ENCODE results near the gene COL9A3.
A peak's percentile ranks its signal among the peaks of the same experiment; 100 is the strongest.
"Not testable (repeated sequence)": the region's sequence is repeated elsewhere in the genome, so short reads cannot be mapped to it uniquely, and the experiment has no call there.

The COL9A3 gene

DNA sequence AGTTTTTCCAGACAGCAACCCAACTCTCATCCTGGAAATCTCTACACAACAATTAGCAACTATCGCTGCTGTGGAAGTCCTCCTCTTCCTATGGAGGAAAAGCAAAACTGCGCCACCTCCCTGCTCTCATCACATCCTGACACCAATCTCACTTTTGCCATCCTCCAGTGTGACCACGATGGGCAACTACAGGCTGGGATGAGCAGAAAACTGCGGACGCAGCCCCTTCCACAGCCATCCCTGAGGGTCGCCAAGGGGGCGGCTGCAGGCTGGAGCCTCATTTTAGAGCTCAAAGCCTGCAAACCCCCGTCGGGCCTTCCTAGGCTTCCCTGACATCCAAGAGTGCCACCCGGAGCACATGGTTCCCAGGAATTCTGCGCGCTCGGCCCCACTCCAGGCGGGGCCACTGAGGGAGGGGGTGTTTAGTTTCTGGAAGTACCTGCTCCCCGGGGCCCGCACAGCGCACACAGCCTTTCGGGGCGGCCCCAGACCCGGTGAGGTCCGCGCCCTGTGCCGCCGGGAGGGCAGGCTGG is 43.6 kb downstream of the COL9A3 start:
- TF ChIP-seq FOXP2 (optimal IDR thresholded peaks at IDR 0.05; ENCODE audit: control extremely low read depth, extremely low read length, insufficient read depth) (no peak), EZH2 (IDR thresholded peaks at IDR 0.05) (no peak), POLR2AphosphoS5 (IDR thresholded peaks at IDR 0.05; ENCODE audit: borderline replicate concordance, low read depth, low read length) (no peak)
- H3K9ac ChIP-seq (ENCODE audit: insufficient read length): peak overlapping the region; percentile 72
- H3K9me3 ChIP-seq (ENCODE audit: low read depth, low read length): 0 out of 2 replicates have a peak, but pooled peaks cover 4% of the 10 kb centered on the region
- H3K4me3 ChIP-seq: peak overlapping the region; percentile 79
- H3K36me3 ChIP-seq (ENCODE audit: insufficient read depth, low read length): peaks cover 17% of the 10 kb centered on the region
- no peak overlapping the region for H3K27ac ChIP-seq
- no peak for DNase-seq (ENCODE audit: low read depth, low spot score)

DNA sequence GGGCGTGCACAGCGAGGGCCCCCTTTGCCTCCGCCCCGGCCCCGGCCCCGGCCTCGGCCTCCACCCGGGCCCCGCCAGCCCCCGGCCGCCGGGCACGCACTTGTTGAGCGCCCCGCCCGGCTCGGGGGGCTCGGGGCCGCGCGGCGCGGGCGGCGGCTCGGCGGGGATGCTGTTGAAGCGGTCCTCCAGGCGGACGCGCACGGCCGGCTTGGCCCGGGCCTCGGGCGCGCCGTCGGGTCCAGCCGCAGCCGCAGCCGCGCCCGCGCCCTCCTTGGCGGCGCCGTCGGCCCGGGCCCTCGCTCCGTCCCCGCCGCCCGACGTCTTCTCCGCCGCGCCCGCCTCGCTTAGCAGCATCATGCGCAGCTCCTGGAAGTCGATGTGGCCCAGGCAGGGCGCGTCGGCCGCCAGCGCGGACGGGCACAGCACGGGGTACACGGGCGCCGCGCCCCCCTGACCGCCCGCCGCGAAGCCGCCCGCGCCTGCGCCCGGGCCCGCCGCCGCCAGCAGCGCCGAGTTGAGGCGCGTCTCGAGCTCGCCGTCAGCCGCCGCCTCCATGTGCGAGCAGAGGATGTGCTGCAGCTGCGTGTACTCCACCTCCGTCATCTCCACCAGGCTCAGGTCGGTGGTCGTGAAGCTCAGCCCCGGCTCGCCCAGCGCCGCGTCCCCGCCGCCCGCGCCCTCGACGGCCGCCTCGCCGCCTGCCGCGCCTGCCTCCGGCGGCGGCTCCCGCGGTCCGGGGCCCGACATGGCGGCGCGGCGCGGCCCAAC is 44.3 kb downstream of the COL9A3 start:
- Histone ChIP-seq H3K9me3 (ENCODE audit: low read depth, low read length) (0 out of 2 replicates have a peak, but pooled peaks cover 4% of the 10 kb centered on the region), H3K4me3 (peak overlapping the region; percentile 79), H3K36me3 (ENCODE audit: insufficient read depth, low read length) (peaks cover 17% of the 10 kb centered on the region), H3K9ac (ENCODE audit: insufficient read length) (peak overlapping the region; percentile 72), H3K27ac (no peak overlapping the region)
- TF ChIP-seq EZH2 (IDR thresholded peaks at IDR 0.05): no peak
- TF ChIP-seq FOXP2 (optimal IDR thresholded peaks at IDR 0.05; ENCODE audit: control extremely low read depth, extremely low read length, insufficient read depth): no peak
- no peak; the same call in 1 of the 2 replicates for TF ChIP-seq POLR2AphosphoS5 (IDR thresholded peaks at IDR 0.05; ENCODE audit: borderline replicate concordance, low read depth, low read length)
- DNase-seq (ENCODE audit: low read depth, low spot score): no peak

DNA sequence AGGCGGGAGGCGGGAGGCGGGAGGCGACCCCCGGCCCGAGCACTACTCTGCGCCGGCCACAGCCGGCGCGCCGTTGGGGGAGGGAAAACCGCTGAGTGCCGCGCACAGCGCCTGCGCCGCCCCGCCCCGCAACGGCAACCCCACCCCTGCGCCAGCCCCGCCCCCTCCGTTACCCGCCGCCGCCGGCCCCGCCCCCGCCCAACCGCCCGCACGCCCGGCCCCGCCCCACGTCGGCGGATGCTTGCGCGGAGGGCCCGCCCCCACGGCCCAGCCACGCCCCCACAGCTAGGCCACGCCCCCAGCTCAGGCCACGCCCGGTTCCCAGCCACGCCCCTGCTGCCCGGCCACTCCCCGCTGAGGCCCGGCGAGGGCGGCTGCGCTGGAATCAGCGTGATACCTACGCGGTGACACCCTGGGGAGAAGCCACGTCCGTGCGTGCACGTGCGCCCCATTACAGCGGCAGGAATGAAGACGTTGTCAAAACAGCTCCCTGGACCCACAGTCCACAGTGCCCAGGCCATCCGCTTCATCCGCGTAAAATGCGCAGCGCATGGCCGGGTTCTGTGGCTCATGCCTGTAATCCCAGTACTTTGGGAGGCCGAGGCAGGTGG is 45.0 kb downstream of the COL9A3 start, which contains the start of gene TCFL5:
TSS of gene TCFL5 (minus strand) at position 97 of the 611 bp plus-strand sequence. CDS start 152 bp downstream, outside the sequence.
- DNase-seq (ENCODE audit: low read depth, low spot score): peak; percentile 26
- Histone ChIP-seq H3K9ac (ENCODE audit: insufficient read length) (peak within 1 kb of the TSS; percentile 72), H3K9me3 (ENCODE audit: low read depth, low read length) (0 out of 2 replicates have a peak, but pooled peaks cover 4% of the 10 kb centered on the region), H3K36me3 (ENCODE audit: insufficient read depth, low read length) (peaks cover 14% of the 10 kb centered on the region), H3K27ac (0 out of 2 replicates have a peak within 1 kb of the TSS, but pooled peaks have one; percentile 25), H3K4me3 (peak within 1 kb of the TSS; percentile 79)
- no peak for TF ChIP-seq FOXP2 (optimal IDR thresholded peaks at IDR 0.05; ENCODE audit: control extremely low read depth, extremely low read length, insufficient read depth)
- TF ChIP-seq EZH2 (IDR thresholded peaks at IDR 0.05): no peak
- TF ChIP-seq POLR2AphosphoS5 (IDR thresholded peaks at IDR 0.05; ENCODE audit: borderline replicate concordance, low read depth, low read length): peak; percentile 55; the same call in 1 of the 2 replicates

DNA sequence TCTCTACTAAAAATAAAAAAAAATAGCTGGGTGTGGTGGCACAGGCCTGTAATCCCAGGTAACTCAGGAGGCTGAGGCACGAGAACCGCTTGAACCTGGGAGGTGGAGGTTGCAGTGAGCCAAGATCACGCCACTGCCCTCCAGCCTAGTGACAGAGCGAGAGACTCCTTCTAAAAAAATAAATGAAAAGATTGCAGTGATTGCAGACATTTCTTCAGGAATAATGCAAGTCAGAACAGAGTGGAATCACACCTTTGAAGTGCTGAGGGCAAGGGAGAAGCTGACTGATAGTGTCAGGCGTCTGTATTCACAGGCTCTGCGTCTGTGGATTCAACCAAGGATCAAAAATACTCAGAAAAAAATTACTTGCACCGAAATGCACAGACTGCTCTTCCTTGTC is 47.4 kb downstream of the COL9A3 start:
- peaks cover under 1% of the 10 kb centered on the region; the same call in 1 of the 2 replicates for H3K36me3 ChIP-seq (ENCODE audit: insufficient read depth, low read length)
- no peak overlapping the region for H3K27ac ChIP-seq
- DNase-seq (ENCODE audit: low read depth, low spot score): no peak
- no peak for TF ChIP-seq POLR2AphosphoS5 (IDR thresholded peaks at IDR 0.05; ENCODE audit: borderline replicate concordance, low read depth, low read length)
- TF ChIP-seq EZH2 (IDR thresholded peaks at IDR 0.05): no peak
- TF ChIP-seq FOXP2 (optimal IDR thresholded peaks at IDR 0.05; ENCODE audit: control extremely low read depth, extremely low read length, insufficient read depth): no peak
- H3K9me3 ChIP-seq (ENCODE audit: low read depth, low read length): 0 out of 2 replicates have a peak, but pooled peaks cover 4% of the 10 kb centered on the region
- no peak overlapping the region for H3K9ac ChIP-seq (ENCODE audit: insufficient read length)
- H3K4me3 ChIP-seq: no peak overlapping the region

DNA sequence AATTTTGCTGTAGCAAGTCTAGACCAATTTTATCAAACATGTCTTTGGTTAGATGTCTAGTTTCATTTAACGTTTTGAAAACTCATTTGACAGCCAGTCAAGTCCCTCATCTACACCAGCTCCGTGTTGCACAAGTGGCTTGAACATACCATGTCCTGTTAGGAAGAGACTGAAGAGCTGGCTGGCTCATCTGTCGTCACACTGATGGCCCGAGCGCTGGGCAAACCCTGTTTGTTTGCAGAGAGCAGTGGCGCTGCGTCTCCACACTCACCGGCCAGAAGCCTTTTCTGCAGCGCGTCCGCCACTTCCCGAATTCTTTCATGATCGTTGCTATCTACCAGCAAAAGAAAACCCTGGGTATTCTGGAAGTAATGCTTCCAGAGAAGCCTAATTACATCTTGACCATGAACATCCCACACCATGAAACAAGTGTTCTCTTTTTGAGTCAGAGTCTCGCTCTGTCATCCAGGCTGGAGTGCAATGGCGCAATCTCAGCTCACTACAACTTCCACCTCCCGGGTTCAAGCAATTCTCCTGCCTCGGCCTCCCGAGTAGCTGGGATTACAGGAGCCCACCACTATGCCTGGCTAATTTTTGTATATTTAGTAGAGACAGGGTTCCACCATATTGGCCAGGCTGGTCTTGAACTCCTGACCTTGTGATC is 55.5 kb downstream of the COL9A3 start:
- H3K36me3 ChIP-seq (ENCODE audit: insufficient read depth, low read length): no peaks in the 10 kb centered on the region
- H3K9me3 ChIP-seq (ENCODE audit: low read depth, low read length): no peaks in the 10 kb centered on the region
- no peak overlapping the region for H3K4me3 ChIP-seq
- no peak overlapping the region for H3K27ac ChIP-seq
- no peak for TF ChIP-seq FOXP2 (optimal IDR thresholded peaks at IDR 0.05; ENCODE audit: control extremely low read depth, extremely low read length, insufficient read depth)
- TF ChIP-seq POLR2AphosphoS5 (IDR thresholded peaks at IDR 0.05; ENCODE audit: borderline replicate concordance, low read depth, low read length): no peak
- no peak for TF ChIP-seq EZH2 (IDR thresholded peaks at IDR 0.05)
- DNase-seq (ENCODE audit: low read depth, low spot score): no peak
- H3K9ac ChIP-seq (ENCODE audit: insufficient read length): no peak overlapping the region

DNA sequence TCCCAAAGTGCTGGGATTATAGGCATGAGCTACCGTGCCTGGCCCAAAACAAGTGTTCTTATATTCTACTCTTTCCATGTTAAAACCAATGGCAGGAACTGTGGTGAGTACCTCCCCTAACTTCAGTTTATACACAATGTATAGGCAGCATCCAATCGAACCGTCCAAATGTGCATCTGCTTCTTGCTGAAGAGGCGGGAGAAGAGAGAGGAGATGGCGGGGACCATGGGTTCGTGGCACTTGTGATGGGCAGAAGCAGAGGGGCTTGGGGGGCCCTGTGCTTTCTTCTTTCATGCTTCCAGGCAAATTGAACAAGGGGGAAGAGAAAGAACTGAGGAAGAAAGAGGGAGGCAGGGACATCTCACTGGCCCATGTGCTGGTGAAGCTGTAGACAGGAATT is 56.0 kb downstream of the COL9A3 start:
- Histone ChIP-seq H3K9ac (ENCODE audit: insufficient read length) (no peak overlapping the region), H3K27ac (peak overlapping the region; percentile 28; the same call in 1 of the 2 replicates), H3K4me3 (no peak overlapping the region), H3K9me3 (ENCODE audit: low read depth, low read length) (no peaks in the 10 kb centered on the region), H3K36me3 (ENCODE audit: insufficient read depth, low read length) (no peaks in the 10 kb centered on the region)
- no peak for DNase-seq (ENCODE audit: low read depth, low spot score)
- TF ChIP-seq POLR2AphosphoS5 (IDR thresholded peaks at IDR 0.05; ENCODE audit: borderline replicate concordance, low read depth, low read length) (no peak), EZH2 (IDR thresholded peaks at IDR 0.05) (no peak), FOXP2 (optimal IDR thresholded peaks at IDR 0.05; ENCODE audit: control extremely low read depth, extremely low read length, insufficient read depth) (no peak)

DNA sequence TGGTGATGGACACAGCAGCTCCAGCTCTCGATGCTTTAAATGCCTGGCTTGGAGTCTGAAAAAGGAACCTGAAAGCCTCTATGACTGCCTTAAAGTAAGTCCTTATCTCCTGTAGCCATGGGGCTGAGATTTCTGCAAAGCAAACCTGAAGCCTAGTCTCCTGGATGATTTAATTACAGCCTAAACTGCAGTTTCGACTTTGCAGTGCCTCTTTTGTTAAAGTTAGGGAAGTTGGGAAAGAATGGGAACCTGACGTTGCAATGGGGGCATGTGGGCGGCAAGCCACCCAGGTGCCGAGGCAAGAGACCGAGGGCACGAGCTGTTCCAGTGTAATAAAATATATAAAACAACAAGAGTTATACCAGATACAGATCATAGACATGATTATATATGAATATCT is 56.4 kb downstream of the COL9A3 start:
- Histone ChIP-seq H3K27ac (0 out of 2 replicates have a peak overlapping the region, but pooled peaks have one; percentile 28), H3K9ac (ENCODE audit: insufficient read length) (no peak overlapping the region), H3K36me3 (ENCODE audit: insufficient read depth, low read length) (no peaks in the 10 kb centered on the region), H3K9me3 (ENCODE audit: low read depth, low read length) (no peaks in the 10 kb centered on the region), H3K4me3 (no peak overlapping the region)
- no peak for DNase-seq (ENCODE audit: low read depth, low spot score)
- no peak for TF ChIP-seq POLR2AphosphoS5 (IDR thresholded peaks at IDR 0.05; ENCODE audit: borderline replicate concordance, low read depth, low read length)
- TF ChIP-seq FOXP2 (optimal IDR thresholded peaks at IDR 0.05; ENCODE audit: control extremely low read depth, extremely low read length, insufficient read depth): no peak
- TF ChIP-seq EZH2 (IDR thresholded peaks at IDR 0.05): no peak

DNA sequence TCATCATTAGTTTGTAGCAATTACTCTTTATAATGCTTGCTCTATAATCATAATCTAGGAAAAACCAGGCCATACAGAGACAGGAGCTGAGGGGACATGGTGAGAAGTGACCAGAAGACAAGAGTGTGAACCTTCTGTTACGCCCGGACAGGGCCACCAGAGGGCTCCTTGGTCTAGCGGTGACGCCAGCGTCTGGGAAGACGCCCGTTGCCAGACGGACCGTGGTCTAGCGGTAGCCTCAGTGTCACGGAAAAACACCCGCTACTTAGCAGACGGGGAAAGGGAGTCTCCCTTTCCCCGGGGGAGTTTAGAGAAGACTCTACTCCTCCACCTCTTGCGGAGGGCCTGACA is 56.8 kb downstream of the COL9A3 start:
- H3K27ac ChIP-seq; H3K4me3 ChIP-seq; DNase-seq (ENCODE audit: low read depth, low spot score); H3K9me3 ChIP-seq (ENCODE audit: low read depth, low read length); H3K36me3 ChIP-seq (ENCODE audit: insufficient read depth, low read length); H3K9ac ChIP-seq (ENCODE audit: insufficient read length): not testable (repeated sequence)
